Activated T-helper 17 cell treated with anti-CD3 and anti-CD28 coated beads, Interleukin-2, amount 50 U/mL, for 72 hours (primary cell): Measurements from ENCODE around the gene C1orf226. TPM values are rescaled to one million over a fixed set of nuclear protein-coding genes. Genes with fewer than 3 reads are reported as not detected.
"Not testable (repeated sequence)": the region's sequence is repeated elsewhere in the genome, so short reads cannot be mapped to it uniquely, and the experiment has no call there.

Source experiments
- ATAC-seq: fragments of 150-1000 bp; cut with Tn5 transposase; replicated peaks from 2 replicates; pipeline ENCODE4 v1.10.0; 2021; ENCODE audit warnings: mild to moderate bottlenecking, moderate library complexity
- H3K27ac Mint-ChIP-seq: one replicate; pipeline ENCODE4 v1.8.0; 2022; ENCODE audit warnings: mixed read lengths
- H3K27me3 Mint-ChIP-seq: one replicate; pipeline ENCODE4 v1.8.0; 2022; ENCODE audit warnings: mixed read lengths
- H3K36me3 Mint-ChIP-seq: one replicate; pipeline ENCODE4 v1.8.0; 2022; ENCODE audit warnings: low read depth, mild to moderate bottlenecking, mixed read lengths
- H3K4me1 Mint-ChIP-seq: one replicate; pipeline ENCODE4 v1.8.0; 2022; ENCODE audit warnings: mixed read lengths
- H3K4me3 Mint-ChIP-seq: one replicate; pipeline ENCODE4 v1.8.0; 2022; ENCODE audit warnings: mild to moderate bottlenecking, mixed read lengths
- H3K9me3 Mint-ChIP-seq: one replicate; pipeline ENCODE4 v1.8.0; 2022; ENCODE audit warnings: mixed read lengths
- total RNA-seq, 2 donors: library from RNA; stranded (reverse); gene quantifications; one replicate each; pipeline ENCODE4 v1.2.3, GENCODE V29; 2022

The C1orf226 gene
- total RNA-seq, 2 donors from 2014 or later: not detected

DNA sequence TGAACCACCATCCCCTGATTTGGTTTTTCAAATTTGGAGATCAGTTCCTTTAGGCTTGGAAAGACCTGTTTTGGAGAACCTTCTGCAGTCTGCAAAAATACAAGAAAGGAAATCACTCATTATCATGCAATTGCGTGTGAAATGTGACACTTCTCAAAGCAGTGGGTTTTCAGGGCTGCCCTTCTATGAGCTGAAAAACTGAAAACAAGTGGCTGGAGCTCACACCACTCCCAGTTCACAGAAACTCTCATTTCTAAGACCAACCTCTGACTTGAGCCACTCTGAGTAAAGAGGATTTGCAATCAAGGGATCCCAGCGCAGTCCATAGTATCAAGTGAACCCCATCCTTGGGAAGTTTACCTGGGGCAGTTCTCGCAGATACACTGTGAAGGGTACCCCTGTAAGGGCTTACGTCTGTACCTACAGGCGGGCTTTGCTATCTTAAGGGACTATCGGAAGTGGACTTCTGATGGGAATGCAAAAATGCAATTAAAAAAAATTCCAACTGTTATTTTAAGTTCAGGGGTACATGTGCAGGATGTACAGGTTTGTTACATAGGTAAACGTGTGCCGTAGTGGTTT is 17.6 kb downstream of the C1orf226 start:
- H3K9me3 Mint-ChIP-seq: no peaks in the 10 kb centered on the region
- no peak for ATAC-seq
- H3K4me3 Mint-ChIP-seq: no peak overlapping the region
- peaks cover 46% of the 10 kb centered on the region for H3K27me3 Mint-ChIP-seq
- H3K4me1 Mint-ChIP-seq: no peaks in the 10 kb centered on the region
- no peaks in the 10 kb centered on the region for H3K36me3 Mint-ChIP-seq
- no peak overlapping the region for H3K27ac Mint-ChIP-seq

DNA sequence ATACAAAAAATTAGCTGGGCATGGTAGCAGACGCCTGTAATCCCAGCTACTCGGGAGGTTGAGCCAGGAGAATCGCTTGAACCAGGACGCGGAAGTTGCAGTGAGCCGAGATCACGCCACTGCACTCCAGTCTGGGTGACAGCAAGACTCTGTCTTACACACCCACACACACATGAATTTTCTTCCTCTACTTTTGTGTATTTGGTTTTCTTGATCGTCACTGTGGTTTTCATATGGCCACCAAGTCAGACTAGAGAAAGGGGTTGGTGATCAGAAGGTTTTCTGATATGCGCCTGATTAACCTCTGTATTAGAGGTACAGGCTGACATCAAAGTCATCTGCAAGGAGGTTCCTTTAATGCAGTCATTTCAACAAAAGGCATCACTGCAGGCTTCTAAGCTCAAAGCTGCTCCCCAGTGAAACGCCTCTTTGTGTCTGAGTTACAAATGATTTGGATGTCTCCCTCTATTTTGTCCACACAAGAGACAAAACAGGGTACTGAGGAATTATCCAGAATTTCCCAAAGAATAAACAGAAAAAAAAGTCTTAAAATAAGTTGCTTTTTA is 19.3 kb downstream of the C1orf226 start:
- Mint-ChIP-seq H3K36me3 (no peaks in the 10 kb centered on the region), H3K27me3 (peaks cover 43% of the 10 kb centered on the region), H3K27ac (no peak overlapping the region), H3K9me3 (no peaks in the 10 kb centered on the region), H3K4me3 (no peak overlapping the region), H3K4me1 (no peaks in the 10 kb centered on the region)
- no peak for ATAC-seq

DNA sequence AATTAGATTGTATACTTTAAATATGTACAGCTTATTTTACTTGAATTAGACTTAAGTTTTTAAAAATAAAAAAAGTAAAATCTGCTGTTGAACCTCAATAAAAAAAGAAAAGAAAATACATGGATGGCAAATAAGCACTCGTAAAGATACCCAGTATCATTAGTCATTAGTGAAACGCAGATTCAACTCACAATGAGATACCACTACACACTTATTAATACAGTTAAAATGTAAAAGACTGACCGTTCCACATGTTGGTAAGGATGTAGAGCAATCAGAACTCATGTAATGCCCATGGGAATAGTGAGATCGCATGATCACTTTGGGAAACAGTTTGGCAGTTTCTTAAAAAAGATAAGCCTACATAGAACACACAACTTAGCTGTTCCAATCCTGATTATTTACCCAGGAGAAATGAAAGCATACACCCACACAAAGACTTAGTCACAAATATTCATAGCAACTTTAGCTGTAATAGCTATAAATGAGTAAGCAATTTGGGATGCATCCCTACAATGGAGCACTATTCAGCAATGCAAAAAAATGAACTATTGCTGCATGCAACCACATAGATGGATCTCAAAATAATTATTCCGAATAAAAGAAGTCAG is 23.1 kb downstream of the C1orf226 start:
- ATAC-seq: no peak
- H3K4me1 Mint-ChIP-seq: no peaks in the 10 kb centered on the region
- H3K36me3 Mint-ChIP-seq: no peaks in the 10 kb centered on the region
- H3K27ac Mint-ChIP-seq: no peak overlapping the region
- peaks cover 26% of the 10 kb centered on the region for H3K27me3 Mint-ChIP-seq
- H3K9me3 Mint-ChIP-seq: no peaks in the 10 kb centered on the region
- H3K4me3 Mint-ChIP-seq: no peak overlapping the region

DNA sequence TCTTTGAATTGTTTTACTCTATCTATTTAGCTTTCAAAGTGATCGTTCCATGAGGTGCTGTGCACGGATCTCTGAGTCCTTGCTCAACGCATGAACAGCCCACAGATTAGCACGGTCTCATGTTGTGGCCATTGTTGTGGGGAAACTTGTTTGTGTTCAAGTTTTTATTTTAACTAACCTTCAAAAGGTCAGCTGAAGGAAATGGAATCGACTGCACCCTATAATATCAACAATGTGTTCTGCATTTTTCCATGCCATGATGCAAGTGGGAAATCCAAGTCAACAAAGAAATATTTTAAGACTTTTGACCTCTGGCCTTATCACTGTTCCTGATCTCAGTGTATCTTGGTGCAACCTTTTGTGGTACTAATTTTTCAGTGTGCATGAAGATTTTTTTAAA is 24.3 kb downstream of the C1orf226 start:
- Mint-ChIP-seq H3K4me3 (no peak overlapping the region), H3K27ac (no peak overlapping the region), H3K27me3 (peaks cover 22% of the 10 kb centered on the region), H3K4me1 (no peaks in the 10 kb centered on the region), H3K9me3 (no peaks in the 10 kb centered on the region), H3K36me3 (no peaks in the 10 kb centered on the region)
- ATAC-seq: no peak

DNA sequence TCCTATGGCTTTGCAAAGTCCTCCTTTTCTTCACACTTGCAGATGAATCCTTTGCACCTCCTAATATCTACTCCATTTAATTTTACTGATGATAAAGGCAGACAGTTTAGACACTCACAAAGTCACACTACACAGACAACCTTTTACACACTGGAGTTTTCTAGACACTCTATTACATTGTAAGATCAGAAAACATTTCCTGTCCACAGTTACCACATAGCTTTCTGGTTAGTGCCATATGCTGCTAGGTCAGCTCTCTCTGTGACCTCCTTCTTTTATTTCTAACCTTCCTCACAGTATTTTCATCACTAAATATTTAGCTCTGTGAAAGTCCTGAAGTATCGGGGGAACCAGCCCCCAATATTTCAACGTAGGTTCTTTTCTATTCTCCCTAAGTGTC is 25.3 kb downstream of the C1orf226 start:
- H3K4me3 Mint-ChIP-seq: no peak overlapping the region
- H3K4me1 Mint-ChIP-seq: no peaks in the 10 kb centered on the region
- no peaks in the 10 kb centered on the region for H3K9me3 Mint-ChIP-seq
- peaks cover 26% of the 10 kb centered on the region for H3K27me3 Mint-ChIP-seq
- no peak for ATAC-seq
- no peak overlapping the region for H3K27ac Mint-ChIP-seq
- no peaks in the 10 kb centered on the region for H3K36me3 Mint-ChIP-seq

DNA sequence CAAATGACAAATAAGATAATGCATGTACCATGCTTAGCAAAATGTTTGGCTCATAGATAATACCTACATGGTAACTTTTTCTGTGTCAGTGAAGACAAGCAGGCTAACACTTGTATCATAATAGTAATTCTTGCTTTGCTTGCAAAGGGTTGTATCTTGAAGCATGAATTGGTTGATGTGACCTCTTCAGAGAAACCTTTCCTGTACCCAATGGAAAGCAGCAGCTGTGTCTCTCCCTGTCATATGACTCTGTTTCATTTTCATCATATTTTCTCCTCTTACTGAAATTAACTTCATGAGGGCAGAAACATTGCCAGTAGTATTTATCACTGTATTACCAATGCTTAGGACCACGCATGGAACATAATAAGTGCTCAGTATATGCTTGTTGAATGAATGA is 26.0 kb downstream of the C1orf226 start:
- no peaks in the 10 kb centered on the region for H3K9me3 Mint-ChIP-seq
- no peak overlapping the region for H3K4me3 Mint-ChIP-seq
- no peaks in the 10 kb centered on the region for H3K4me1 Mint-ChIP-seq
- H3K27me3 Mint-ChIP-seq: peaks cover 21% of the 10 kb centered on the region
- H3K27ac Mint-ChIP-seq: no peak overlapping the region
- H3K36me3 Mint-ChIP-seq: no peaks in the 10 kb centered on the region
- no peak for ATAC-seq

DNA sequence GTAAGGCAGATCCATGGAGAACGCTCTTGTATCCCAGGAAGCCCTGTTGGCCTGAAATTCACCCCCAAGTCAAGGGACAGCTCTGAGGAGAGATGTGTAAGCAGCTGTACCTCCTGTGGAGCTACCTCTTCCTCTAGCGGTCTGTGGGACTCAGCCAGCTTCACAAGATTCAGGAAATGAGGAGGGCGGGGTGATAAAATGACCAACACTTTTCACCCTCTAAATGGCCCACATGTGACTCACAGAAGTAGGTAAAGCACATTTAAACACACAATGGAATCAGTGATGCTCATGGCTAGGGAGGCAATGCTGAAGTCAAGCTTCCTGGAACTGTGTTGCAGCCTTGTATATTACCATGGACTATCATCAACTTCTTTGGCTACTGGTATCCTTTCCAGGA is 30.5 kb downstream of the C1orf226 start, which contains the start of gene SH2D1B:
Gene SH2D1B (minus strand): TSS at position 135 of the 400 bp plus-strand sequence. CDS start 120 bp downstream, at position 15.
- H3K4me3 Mint-ChIP-seq: no peak within 1 kb of the TSS
- no peak within 1 kb of the TSS for H3K27ac Mint-ChIP-seq
- no peaks in the 10 kb centered on the region for H3K36me3 Mint-ChIP-seq
- H3K9me3 Mint-ChIP-seq: no peaks in the 10 kb centered on the region
- no peaks in the 10 kb centered on the region for H3K4me1 Mint-ChIP-seq
- no peak for ATAC-seq
- H3K27me3 Mint-ChIP-seq: peaks cover 29% of the 10 kb centered on the region

DNA sequence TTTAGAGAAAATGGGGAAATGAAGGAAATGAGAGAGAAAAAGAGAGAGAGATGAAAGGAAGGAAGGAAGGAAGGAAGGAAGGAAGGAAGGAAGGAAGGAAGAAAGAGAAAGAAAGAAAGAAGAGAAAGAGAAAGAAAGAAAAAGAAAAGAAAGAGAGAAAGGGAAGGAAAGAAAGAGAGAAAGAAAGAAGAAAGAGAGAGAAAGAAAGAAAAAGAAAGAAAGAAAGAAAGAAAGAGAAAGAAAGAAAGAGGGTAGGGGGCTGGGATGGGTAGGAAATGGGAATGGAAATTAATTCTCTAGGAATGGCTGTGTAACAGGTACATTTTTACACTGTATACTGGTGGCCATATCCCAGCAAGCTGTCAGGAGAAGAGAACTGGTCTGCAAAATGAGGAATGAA is 34.7 kb downstream of the C1orf226 start:
- Mint-ChIP-seq H3K4me1 (no peaks in the 10 kb centered on the region), H3K4me3 (no peak overlapping the region), H3K9me3 (no peaks in the 10 kb centered on the region), H3K36me3 (no peaks in the 10 kb centered on the region), H3K27ac (no peak overlapping the region), H3K27me3 (peaks cover 33% of the 10 kb centered on the region)
- ATAC-seq: no peak

DNA sequence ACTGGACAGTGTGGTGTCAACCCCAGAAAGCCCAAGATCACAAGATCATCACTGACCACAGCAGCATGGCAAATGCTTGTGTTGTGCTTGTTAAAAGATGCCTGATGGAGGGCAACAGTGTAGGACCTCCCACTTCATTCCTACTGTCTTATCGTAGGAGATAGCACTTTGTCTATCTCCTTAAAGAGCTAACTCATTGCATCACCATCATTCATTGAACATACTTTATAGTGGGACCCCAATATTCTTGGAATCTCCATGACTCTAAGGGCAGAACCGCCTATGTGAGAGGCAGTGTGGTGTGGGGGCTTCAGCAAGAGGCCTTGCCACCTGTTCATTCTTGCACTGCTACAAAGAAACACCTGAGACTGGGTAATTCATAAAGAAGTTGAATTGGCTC is 35.4 kb downstream of the C1orf226 start:
- Mint-ChIP-seq H3K4me3 (no peak overlapping the region), H3K9me3 (no peaks in the 10 kb centered on the region), H3K27ac (no peak overlapping the region), H3K27me3 (peaks cover 34% of the 10 kb centered on the region), H3K4me1 (no peaks in the 10 kb centered on the region), H3K36me3 (no peaks in the 10 kb centered on the region)
- no peak for ATAC-seq

DNA sequence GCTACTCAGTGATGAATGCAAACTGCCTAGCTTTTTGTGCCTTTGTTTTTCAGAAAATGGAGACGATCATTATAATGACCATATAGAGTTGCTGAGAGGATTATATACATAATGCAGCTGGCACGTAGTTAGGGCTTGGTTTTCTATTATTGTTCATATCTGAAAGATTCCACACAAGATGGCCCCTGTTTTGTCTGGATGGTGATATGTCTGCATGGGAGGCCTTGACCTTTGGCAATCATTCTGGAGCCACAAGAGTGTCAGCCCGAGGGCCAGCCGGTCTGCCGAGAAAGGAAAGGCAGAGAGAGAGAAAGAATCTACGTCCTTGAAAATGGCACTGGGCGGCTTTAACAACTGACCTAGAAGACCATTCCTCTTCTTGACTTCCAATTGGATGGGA is 36.1 kb downstream of the C1orf226 start:
- Mint-ChIP-seq H3K27ac (no peak overlapping the region), H3K36me3 (no peaks in the 10 kb centered on the region), H3K9me3 (no peaks in the 10 kb centered on the region), H3K4me3 (no peak overlapping the region), H3K27me3 (peaks cover 35% of the 10 kb centered on the region), H3K4me1 (no peaks in the 10 kb centered on the region)
- no peak for ATAC-seq

DNA sequence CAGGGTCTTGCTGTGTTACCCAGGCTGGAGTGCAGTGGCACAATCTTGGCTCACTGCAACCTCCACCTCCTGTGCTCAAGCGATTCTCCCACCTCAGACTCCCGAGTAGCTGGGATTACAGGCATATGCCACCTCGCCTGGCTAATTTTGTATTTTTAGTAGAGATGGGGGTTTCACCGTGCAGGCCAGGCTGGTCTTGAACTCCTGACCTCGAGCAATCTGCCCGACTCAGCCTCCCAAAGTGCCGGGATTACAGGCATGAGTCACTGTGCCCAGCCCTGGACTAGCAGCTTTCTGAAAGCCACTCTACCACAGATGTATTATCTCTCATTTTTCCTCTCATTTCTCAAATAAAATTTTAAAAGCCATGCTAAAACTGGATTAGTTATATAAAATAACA is 37.1 kb downstream of the C1orf226 start:
- not testable (repeated sequence) for ATAC-seq, H3K27ac Mint-ChIP-seq, H3K9me3 Mint-ChIP-seq, H3K36me3 Mint-ChIP-seq, H3K4me1 Mint-ChIP-seq, H3K4me3 Mint-ChIP-seq
- peaks cover 35% of the 10 kb centered on the region for H3K27me3 Mint-ChIP-seq

DNA sequence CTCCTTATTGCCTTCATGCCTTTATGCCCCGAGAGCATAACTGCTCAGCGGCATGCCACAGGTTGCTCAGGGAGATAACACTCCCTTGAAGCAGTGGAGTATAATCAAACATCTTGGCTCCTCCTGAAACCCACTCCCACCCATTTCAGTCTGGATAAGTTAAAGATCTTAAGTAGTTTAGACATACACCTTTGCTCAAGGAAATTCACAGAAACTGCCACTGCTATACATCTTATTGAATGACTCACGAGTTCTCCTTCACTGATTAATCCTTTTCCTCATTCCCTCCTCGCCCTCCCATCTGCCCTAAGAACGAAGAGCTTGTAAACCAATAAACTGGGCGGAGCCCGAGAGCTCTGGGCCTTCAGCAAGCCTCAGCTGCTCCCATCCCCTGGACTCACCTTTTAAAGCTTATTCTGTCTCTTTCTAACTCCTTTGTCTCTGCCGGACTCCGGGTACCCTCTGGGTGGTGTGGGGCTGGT is 38.0 kb downstream of the C1orf226 start:
- not testable (repeated sequence) for H3K36me3 Mint-ChIP-seq, H3K4me1 Mint-ChIP-seq, H3K27ac Mint-ChIP-seq, ATAC-seq, H3K4me3 Mint-ChIP-seq, H3K9me3 Mint-ChIP-seq
- peaks cover 39% of the 10 kb centered on the region for H3K27me3 Mint-ChIP-seq

DNA sequence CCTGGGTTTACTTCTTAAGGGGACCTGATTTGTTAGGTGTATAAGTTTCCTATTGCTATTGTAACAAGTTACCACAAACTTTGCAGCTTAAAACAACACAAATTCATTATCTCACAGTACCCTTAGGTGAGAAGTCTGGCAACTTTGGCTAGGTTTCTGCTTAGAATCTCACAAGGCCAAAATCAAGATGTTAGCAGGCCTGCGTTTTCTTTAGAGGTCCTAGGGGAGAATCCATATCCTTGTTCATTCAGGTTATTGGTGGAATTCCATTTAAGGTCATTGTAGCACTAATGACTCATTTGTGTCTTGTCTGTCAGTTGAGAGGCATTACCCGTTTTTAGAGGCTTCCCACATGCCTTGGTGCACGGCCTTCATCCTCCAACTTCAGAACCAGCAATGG is 38.6 kb downstream of the C1orf226 start:
- Mint-ChIP-seq H3K4me1 (no peaks in the 10 kb centered on the region), H3K27ac (no peak overlapping the region), H3K36me3 (no peaks in the 10 kb centered on the region), H3K4me3 (no peak overlapping the region), H3K27me3 (peaks cover 38% of the 10 kb centered on the region), H3K9me3 (no peaks in the 10 kb centered on the region)
- ATAC-seq: no peak

DNA sequence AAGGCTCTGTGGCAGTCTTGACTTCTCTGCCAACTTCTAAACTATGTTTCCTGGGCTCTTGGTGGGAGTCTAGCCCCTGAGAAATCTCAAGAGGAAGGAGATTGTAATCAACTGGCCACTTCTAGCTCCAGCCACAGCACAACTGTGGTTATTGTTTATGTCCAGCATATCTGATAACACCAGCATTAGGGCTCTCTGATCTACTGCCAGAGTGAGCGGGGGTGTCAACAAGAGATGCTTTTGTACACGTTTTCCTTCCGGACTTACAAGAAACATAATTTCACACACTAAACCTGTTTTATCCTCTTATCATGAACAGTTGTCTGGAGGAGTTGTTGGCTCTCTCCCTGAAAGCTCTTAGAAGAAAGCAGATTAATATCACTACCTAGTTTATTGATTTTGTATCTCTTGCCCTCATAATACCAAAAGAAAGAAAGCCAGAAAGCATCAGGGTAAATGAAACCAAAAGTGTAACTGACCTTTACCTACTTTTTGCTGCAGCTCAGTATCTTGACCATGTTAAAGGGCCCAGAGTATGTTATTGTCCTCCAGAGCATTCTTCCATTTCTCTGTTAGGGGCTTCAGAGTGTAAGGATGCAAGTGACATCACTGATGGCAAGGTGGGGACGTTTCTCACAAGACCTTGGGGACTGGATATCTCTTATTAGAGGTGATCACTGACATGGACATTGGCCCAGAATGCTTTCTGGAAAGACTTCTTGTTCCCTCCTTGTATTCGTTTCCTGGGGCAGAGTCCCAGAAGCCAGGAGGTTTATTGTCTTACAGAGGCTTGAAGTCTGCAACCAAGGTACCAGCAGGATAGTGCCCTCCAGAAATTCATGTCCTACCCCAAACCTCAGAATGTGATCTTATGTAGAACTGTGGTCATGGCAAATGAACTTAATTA is 40.0 kb downstream of the C1orf226 start:
- no peak for ATAC-seq
- Mint-ChIP-seq H3K9me3 (no peaks in the 10 kb centered on the region), H3K4me1 (no peaks in the 10 kb centered on the region), H3K36me3 (no peaks in the 10 kb centered on the region), H3K27me3 (peaks cover 30% of the 10 kb centered on the region), H3K27ac (no peak overlapping the region), H3K4me3 (no peak overlapping the region)
